HG03342 (cell line): Measurements from ENCODE around the gene MATN1.
"Not testable (repeated sequence)": the region's sequence is repeated elsewhere in the genome, so short reads cannot be mapped to it uniquely, and the experiment has no call there.

ENCODE experiments used
- ATAC-seq: cut with Tn5 transposase; IDR thresholded peaks from one replicate; pipeline ENCODE4 v1.9.1; 2021; ENCODE audit warnings: mild to moderate bottlenecking, moderate library complexity; ENCODE audit not compliant: unreplicated experiment

MATN1 gene

DNA sequence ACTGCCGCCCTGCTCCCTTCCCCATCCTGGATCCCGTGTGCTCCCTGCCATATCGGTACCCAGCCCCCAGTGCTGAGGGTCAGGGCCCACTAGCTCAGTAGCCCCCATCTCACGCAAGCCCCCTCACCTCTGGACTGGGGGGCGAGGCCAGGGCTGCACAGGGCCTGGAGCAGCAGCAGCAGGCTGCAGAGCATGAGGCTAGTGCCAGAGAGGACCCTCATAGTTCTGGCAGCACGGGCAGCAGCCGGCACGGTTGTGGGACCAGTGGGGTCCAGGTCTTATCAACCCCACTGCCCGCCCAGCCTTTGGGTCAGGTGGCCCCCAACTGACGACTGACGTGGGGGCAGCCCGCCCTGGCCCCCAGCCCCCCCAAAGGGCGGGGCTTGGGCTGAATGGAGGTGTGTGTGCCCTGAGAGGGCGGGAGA is at the start of gene MATN1:
MATN1 (minus strand) TSS at position 255 of the 425 bp plus-strand sequence; CDS start at position 221, 34 bp downstream.
- ATAC-seq, result no peak

DNA sequence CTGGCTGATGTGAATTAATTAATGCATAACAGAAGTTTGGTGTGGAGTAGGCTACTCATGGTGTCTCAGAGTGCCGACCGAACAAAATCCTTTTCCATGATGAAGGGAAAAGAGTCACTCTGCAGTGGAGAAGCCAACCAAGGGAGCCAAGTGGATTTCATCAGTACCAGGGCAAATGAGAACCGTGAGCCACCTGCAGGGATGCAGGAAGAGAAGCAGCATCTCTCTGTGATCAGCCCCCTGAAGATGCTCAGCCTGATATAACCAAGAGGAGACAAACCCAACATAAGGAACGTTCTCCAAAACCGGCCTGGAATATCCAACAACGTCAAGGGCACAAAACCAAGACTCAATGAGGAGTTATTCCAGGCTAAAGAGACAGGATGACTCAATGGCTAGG is 47.6 kb upstream of the MATN1 start:
- no peak for ATAC-seq

- no peak for ATAC-seq
Measured at GRCh38 chr1:30770150-30770549, 46.8 kb upstream of the MATN1 start.

DNA sequence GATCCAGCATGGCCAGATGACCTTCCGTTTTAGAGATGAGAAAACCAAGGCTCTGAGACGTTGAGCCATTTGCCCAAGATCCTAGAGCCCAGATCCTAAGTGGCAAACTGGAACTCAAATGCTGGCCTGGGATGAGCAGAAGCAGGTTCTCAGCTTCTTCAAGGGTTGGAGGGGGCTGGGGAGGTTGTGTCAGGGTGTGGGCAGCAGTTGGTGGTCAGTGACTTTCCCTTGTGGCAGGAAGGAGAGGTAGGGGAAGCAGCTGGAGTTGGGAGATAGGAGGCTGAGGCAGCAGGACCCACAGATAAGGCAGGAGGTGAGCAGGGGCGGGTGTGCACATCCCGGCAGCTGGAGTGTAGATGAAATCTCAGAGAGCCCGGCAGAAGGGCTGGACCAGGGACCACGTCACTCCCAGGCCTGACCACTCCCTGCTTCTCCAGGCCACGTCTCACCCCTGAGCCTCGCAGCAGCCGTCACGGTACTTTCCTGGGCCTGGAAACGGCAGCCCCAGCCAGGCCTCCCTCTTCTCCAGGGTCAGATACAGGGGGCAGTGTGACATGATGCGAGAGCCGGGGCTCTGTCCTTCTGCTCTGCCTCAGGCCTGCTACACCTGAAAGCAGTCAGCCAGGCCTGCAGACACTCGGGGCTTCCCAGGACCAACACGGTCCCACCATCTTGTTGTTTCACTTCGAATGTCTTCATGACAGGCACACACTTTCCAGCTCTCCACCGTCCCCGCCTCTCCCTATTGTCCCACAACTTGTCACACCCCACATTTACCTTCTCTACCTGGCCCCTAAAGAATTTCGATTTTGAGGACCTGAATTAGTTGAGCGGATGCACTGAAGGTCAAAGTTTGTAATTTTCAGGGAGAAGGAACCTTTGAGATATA is 45.7 kb upstream of the MATN1 start:
- no peak for ATAC-seq

GRCh38 chr1:30768159-30768829 is 44.9 kb upstream of the MATN1 start:
- ATAC-seq, result no peak

GRCh38 chr1:30766948-30767347 is 43.6 kb upstream of the MATN1 start:
- ATAC-seq, result not testable (repeated sequence)

GRCh38 chr1:30765556-30766434 is 42.4 kb upstream of the MATN1 start:
- no peak for ATAC-seq

DNA sequence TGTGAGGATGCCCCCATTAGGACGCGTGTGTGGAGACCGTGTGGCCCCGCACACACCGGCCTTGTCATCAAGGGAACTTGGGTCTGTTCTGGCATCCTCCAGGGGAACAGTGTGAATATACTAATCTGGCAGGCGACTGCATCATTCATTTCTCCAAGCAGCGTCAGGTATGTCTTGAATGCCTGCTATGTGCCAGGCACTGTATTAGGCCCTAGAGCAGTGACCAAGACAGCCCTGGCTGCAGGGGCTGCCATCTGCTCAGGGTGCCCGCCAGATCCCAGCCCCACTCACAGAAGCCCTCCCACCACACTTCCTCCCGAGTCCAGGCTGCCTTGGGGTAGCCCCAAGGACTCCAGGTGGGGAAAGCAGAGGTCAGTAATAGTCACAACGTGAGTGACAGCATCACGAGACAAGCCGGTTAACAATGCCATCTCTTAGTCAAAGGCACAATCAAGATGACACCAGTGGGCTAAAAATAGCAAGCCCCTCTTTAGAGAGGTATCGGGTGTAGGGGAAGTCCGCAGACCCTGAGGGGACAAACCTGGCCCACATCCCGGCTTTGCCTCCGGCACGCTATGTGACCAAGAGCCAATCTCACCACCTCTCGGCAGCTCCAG is 41.7 kb upstream of the MATN1 start:
- peak; percentile 52 for ATAC-seq

- no peak for ATAC-seq
Measured at GRCh38 chr1:30764396-30764795, 41.0 kb upstream of the MATN1 start.

- ATAC-seq, result no peak
Measured at GRCh38 chr1:30763651-30764248, 40.4 kb upstream of the MATN1 start.

- no peak for ATAC-seq
Measured at GRCh38 chr1:30762930-30763650, 39.7 kb upstream of the MATN1 start.

DNA sequence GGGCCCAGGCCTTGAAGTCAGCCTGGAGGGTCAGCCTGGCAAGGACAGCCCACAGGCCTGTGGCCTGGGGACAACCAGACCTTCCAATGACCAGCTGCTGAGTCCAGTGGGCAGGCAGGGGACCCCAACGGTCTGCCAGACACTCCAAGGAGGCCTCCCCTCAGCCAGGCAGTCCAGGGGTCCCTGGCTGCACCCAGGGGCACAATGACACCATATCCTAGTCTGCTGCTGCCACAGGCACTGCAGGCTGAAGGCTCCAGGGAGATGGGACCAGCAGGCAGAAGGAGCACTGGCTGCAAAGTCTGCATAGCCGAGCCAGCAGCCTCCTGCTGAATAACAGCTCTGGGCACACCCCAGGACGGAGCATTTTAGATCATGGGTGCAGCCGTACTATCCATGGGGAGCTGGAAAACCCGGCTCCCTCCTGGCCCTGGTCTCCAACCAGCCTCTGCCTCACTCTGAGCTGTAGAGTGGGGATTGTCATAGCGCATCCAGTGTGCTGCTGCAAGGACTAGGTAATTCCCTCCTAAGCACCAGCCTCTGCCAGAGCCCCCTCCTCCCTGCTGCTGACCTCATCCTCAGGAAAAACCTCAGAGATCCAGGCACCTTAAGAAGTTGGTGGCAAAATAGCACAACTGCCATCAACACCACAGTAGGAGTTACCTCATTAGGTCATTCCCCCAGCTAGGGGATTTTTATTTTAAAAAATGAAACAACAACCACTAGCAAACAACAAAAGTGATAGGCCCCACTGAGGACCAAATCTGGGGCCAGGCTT is 39.0 kb upstream of the MATN1 start:
- ATAC-seq, result no peak

GRCh38 chr1:30761381-30762151 is 38.2 kb upstream of the MATN1 start:
- ATAC-seq, result no peak

GRCh38 chr1:30760596-30761324 is 37.4 kb upstream of the MATN1 start:
- ATAC-seq, result no peak

- no peak for ATAC-seq
Measured at GRCh38 chr1:30759718-30760281, 36.4 kb upstream of the MATN1 start.

DNA sequence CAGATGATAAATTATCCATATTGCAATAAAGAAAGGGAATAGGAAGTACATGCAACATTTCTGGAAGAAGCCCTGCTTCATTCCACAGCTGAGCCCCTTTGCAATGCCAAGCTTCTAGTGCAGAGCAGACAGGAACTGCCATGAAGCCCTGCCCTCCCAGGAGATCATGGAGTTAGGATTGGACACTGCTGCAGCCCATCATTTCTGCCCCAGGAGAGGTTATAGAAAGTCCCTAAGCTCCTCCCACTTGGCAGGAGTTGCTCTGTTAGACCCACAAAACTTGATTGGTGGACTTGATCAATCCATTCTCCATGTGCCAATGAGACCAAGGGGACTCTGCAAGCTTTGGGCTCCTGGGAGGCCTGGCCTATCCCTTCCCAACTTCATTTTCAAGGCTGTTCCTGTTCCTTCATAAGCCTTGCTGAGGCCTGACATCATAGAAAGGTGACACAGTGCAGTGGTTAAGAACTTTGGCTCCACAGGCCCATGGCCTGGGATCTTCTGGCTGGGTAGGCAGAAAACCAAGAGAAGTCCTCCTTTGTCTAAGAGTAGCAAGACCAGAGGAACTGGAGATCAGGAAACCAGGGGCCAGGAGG is 35.5 kb upstream of the MATN1 start:
- no peak for ATAC-seq
